ENCODE measurements around the gene CCL11. TPM values are rescaled to one million over a fixed set of nuclear protein-coding genes. Genes with fewer than 3 reads are reported as not detected.

CCL11 gene
- total and polyA plus RNA-seq, 2 experiments from 2014 or later = not detected

DNA sequence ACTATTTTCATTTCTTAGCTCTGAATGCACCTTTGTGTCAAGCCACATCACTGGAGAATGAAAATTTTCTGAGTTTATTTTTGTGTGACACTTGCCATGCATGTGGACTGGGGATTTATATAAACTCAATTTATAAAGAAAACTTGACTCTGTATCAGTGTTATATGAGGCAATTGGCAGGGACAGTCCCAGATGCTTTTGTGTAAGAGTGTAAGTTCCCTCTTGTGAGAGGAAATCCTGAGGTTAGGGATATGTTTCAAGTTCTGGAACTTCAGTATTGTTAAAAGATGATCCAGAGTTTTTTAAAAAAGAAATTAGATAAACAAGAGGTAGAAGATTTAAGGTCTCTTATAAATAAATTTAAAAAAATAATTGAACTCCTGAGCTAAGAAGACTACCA lies 22.8 kb downstream of the CCL11 start:
- no peak for ATAC-seq
- Histone ChIP-seq H3K4me2 (no peak overlapping the region), H3K27me3 (ENCODE audit: insufficient read depth) (no peaks in the 10 kb centered on the region), H4K20me1 (replicated peaks; ENCODE audit: insufficient read depth) (no peaks in the 10 kb centered on the region), H3F3A (replicated peaks; ENCODE audit: low read depth) (no peaks in the 10 kb centered on the region), H3K27ac (ENCODE audit: low read depth) (no peak overlapping the region), H3K9me2 (ENCODE audit: insufficient read depth) (no peaks in the 10 kb centered on the region), H3K4me3 (no peak overlapping the region), H3K36me3 (ENCODE audit: insufficient read depth) (no peaks in the 10 kb centered on the region), H3K79me2 (replicated peaks; ENCODE audit: insufficient read depth) (no peaks in the 10 kb centered on the region), H2AFZ (no peak overlapping the region), H3K4me1 (ENCODE audit: insufficient read depth) (no peaks in the 10 kb centered on the region)
- DNase-seq (ENCODE audit: low spot score) = no peak
- Mint-ChIP-seq H3K27me3 (ENCODE audit: insufficient read depth, low read depth, poor library complexity) (no peaks in the 10 kb centered on the region), H3K27ac (no peak overlapping the region), H3K4me1 (no peaks in the 10 kb centered on the region), H3K9me3 (no peaks in the 10 kb centered on the region), H3K36me3 (ENCODE audit: low read depth) (no peaks in the 10 kb centered on the region), H3K4me3 (no peak overlapping the region)
- no peak for TF ChIP-seq EZH2phosphoT487 (IDR thresholded peaks at IDR 0.05; ENCODE audit: unreplicated experiment)
- no peak for TF ChIP-seq ZNF331 (CRISPR knock-in tag; IDR thresholded peaks at IDR 0.05; ENCODE audit: low read depth)
- no peak for TF ChIP-seq JUNB (IDR thresholded peaks at IDR 0.05; ENCODE audit: unreplicated experiment)
- TF ChIP-seq, protein P1, sequence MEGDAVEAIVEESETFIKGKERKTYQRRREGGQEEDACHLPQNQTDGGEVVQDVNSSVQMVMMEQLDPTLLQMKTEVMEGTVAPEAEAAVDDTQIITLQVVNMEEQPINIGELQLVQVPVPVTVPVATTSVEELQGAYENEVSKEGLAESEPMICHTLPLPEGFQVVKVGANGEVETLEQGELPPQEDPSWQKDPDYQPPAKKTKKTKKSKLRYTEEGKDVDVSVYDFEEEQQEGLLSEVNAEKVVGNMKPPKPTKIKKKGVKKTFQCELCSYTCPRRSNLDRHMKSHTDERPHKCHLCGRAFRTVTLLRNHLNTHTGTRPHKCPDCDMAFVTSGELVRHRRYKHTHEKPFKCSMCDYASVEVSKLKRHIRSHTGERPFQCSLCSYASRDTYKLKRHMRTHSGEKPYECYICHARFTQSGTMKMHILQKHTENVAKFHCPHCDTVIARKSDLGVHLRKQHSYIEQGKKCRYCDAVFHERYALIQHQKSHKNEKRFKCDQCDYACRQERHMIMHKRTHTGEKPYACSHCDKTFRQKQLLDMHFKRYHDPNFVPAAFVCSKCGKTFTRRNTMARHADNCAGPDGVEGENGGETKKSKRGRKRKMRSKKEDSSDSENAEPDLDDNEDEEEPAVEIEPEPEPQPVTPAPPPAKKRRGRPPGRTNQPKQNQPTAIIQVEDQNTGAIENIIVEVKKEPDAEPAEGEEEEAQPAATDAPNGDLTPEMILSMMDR (conservative IDR thresholded peaks at IDR 0.05; ENCODE audit: low read depth in 2 of 2) = no peak
- no peak for TF ChIP-seq CREB1 (CRISPR knock-in tag; IDR thresholded peaks at IDR 0.05; ENCODE audit: low read depth)
- no peak for TF ChIP-seq STAT1 (IDR thresholded peaks at IDR 0.05; ENCODE audit: unreplicated experiment)
- no peak for TF ChIP-seq REST (IDR thresholded peaks at IDR 0.05; ENCODE audit: unreplicated experiment)
- TF ChIP-seq ETS1 (IDR thresholded peaks at IDR 0.05) = no peak
- no peak for TF ChIP-seq EZH2 (IDR thresholded peaks at IDR 0.05; ENCODE audit: low read depth, unreplicated experiment)
- TF ChIP-seq ZNF462 (CRISPR knock-in tag; IDR thresholded peaks at IDR 0.05) = no peak
- TF ChIP-seq POLR2AphosphoS5 (IDR thresholded peaks at IDR 0.05; ENCODE audit: low read depth) = no peak
- no peak for TF ChIP-seq ZNF114 (CRISPR knock-in tag; IDR thresholded peaks at IDR 0.05)
- no peak for TF ChIP-seq NANOG (IDR thresholded peaks at IDR 0.05; ENCODE audit: borderline replicate concordance)
